Measurements from ENCODE around the gene BCL2A1. TPM values are rescaled to one million over a fixed set of nuclear protein-coding genes. Genes with fewer than 3 reads are reported as not detected.

Gene BCL2A1
- polyA plus RNA-seq, 4 donors = 2.0 to 6.7 (median 3.8) TPM

DNA sequence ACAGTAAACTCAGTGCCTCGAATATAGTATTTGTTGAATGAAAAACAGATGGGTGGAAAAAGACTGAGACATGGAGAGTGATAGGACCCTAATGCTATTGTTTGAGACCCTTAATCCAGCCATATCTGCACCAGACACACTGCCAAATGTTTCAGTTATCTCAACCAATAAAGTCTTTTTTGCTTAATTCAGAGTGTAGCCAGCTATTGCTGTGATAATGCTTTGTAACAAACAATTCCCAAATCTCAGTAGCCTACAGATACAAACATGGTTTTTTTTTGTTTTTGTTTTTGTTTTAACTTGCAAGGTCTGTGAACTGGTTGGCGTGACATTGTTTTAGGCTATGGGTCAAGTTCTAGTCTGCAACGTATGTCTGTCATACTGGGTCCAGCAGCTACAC, 17.0 kb upstream of the BCL2A1 start:
- Histone ChIP-seq H3K27me3 (ENCODE audit: control insufficient read depth in 3 of 3, insufficient read depth in 3 of 3, low read length in 3 of 3) (no peaks in the 10 kb centered on the region), H3K4me1 (ENCODE audit: control insufficient read depth in 3 of 3, insufficient read depth in 2 of 3, low read depth in 1 of 3, low read length in 2 of 3) (peaks cover 0 to 18% (median 1%) of the 10 kb centered on the region in 3 donors), H3K36me3 (ENCODE audit: control insufficient read depth in 3 of 3, insufficient read depth in 2 of 3, low read depth in 1 of 3, low read length in 3 of 3) (no peaks in the 10 kb centered on the region), H3K9me3 (ENCODE audit: control insufficient read depth in 2 of 2, insufficient read depth in 1 of 2, low read depth in 1 of 2, low read length in 1 of 2) (no peaks in the 10 kb centered on the region), H3K27ac (ENCODE audit: low read depth in 1 of 3, low read length in 2 of 3) (peak overlapping the region in 1 of 3 donors; percentile 66), H3K4me3 (ENCODE audit: low read depth in 1 of 3, low read length in 3 of 3) (no peak overlapping the region)
- DNase-seq (no peak), FAIRE-seq (no peak)
- WGBS, 3 donors = 83 to 89% (median 84%) methylated on average over 3 of the region's 3 CpGs

DNA sequence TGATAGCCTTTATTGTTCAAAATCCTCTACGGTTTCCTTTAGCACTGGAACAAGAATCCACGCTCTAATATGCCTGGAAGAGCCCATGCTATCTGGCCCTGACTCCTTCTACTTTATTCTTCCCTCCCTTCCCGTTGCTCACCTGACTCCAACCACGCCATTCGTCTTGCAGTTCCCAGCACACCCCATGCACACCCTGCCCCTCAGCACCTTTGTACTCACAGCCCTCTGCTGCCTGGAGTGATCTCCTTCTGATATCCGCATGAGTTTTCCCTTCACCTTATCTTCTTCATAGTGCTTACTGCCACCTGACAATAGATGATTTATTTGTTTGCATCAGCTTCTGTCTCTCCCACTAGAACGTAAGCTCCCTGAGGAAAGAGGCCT, 16.6 kb upstream of the BCL2A1 start:
- Histone ChIP-seq H3K4me3 (ENCODE audit: low read depth in 1 of 3, low read length in 3 of 3) (no peak overlapping the region), H3K36me3 (ENCODE audit: control insufficient read depth in 3 of 3, insufficient read depth in 2 of 3, low read depth in 1 of 3, low read length in 3 of 3) (no peaks in the 10 kb centered on the region), H3K27me3 (ENCODE audit: control insufficient read depth in 3 of 3, insufficient read depth in 3 of 3, low read length in 3 of 3) (no peaks in the 10 kb centered on the region), H3K27ac (ENCODE audit: low read depth in 1 of 3, low read length in 2 of 3) (peak overlapping the region in 1 of 3 donors; percentile 66), H3K9me3 (ENCODE audit: control insufficient read depth in 2 of 2, insufficient read depth in 1 of 2, low read depth in 1 of 2, low read length in 1 of 2) (no peaks in the 10 kb centered on the region), H3K4me1 (ENCODE audit: control insufficient read depth in 3 of 3, insufficient read depth in 2 of 3, low read depth in 1 of 3, low read length in 2 of 3) (peaks cover 0 to 18% (median 1%) of the 10 kb centered on the region in 3 donors)
- 21 to 63% (median 43%) methylated on average over 7 of the region's 7 CpGs for WGBS, 3 donors
- DNase-seq (peak; percentile 84 to 91), FAIRE-seq (no peak)

DNA sequence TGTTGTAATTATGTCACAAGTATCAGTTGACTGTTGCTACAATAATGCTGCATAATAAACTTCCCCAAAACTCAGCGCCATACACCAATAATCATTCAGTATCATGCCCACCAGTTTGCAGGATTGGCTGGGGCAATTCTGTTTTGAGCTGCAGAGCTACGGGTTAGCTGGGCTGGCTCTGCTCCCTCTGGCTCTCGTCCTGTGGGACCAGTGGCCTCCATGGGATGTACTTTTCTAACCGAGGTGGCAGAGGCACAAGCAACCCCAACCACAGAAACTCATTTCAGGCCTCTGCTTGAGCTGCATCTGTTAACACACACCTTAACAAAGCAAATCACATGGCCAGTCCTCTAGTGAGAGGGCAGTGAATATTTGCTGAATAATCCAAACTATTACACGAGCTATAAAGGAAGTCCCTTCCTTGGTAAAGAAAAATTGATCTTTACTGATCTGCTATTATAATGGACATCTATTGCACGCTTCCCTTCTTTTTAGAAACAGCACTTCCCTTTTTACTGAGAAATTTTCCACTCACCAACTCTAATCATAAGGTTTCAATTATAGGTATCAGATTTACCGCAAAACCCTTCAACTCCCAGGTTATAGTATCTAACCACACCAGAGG, 10.9 kb upstream of the BCL2A1 start:
- Histone ChIP-seq H3K4me3 (ENCODE audit: low read depth in 1 of 3, low read length in 3 of 3) (no peak overlapping the region), H3K27me3 (ENCODE audit: control insufficient read depth in 3 of 3, insufficient read depth in 3 of 3, low read length in 3 of 3) (no peaks in the 10 kb centered on the region), H3K27ac (ENCODE audit: low read depth in 1 of 3, low read length in 2 of 3) (peak overlapping the region in 1 of 3 donors; percentile 46), H3K9me3 (ENCODE audit: control insufficient read depth in 2 of 2, insufficient read depth in 1 of 2, low read depth in 1 of 2, low read length in 1 of 2) (no peaks in the 10 kb centered on the region), H3K4me1 (ENCODE audit: control insufficient read depth in 3 of 3, insufficient read depth in 2 of 3, low read depth in 1 of 3, low read length in 2 of 3) (peaks cover 0 to 22% (median 2%) of the 10 kb centered on the region in 3 donors), H3K36me3 (ENCODE audit: control insufficient read depth in 3 of 3, insufficient read depth in 2 of 3, low read depth in 1 of 3, low read length in 3 of 3) (no peaks in the 10 kb centered on the region)
- WGBS, 3 donors = 59 to 90% (median 68%) methylated on average over 7 of the region's 7 CpGs
- DNase-seq (peak in 1 of 2 donors; percentile 15), FAIRE-seq (no peak)

DNA sequence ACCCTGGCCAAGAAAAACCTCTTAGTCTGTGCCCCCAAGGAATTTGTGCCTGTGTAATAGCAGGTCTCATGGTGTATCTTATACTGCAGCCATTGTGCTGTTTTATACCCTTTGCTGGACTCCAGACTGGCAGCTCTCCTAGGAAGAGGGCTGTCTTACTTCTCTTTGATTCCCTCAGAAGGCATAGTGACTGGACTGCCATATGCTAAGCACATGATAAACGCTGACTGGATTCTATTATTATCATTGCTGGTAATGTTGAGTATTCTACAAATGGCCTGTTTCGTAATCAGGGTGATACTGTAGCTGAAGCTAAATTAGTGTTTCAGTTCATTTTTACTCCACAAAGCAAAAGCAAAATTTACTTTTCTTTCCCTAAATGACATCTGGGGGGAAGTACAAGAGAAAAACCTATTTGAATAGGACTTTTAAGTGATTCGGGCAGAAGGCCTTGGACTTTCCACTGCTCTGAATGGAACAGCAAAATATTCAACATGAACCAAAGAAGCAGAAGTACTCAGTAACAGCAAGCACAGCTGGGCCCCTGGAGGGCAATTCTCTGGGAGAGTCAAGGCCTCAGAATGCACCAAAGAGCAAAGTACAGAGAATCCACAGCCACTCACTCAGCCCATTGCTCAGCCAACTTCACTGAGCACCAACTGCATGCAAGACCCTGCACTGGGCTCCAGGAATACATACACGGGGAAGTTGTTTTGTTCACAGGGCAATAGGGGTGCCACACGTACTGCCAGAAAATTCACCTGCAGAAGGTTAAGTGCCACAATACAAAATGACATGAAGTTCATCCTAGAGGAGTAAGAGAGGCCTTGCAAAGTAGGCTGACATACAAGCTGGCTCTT, 7.9 kb upstream of the BCL2A1 start:
- WGBS, 3 donors = 29 to 56% (median 34%) methylated on average over 5 of the region's 5 CpGs
- peak; percentile 61 to 86 for DNase-seq
- peak overlapping the region; percentile 35 to 85 (median 48) for H3K27ac ChIP-seq (ENCODE audit: low read depth in 1 of 3, low read length in 2 of 3)

DNA sequence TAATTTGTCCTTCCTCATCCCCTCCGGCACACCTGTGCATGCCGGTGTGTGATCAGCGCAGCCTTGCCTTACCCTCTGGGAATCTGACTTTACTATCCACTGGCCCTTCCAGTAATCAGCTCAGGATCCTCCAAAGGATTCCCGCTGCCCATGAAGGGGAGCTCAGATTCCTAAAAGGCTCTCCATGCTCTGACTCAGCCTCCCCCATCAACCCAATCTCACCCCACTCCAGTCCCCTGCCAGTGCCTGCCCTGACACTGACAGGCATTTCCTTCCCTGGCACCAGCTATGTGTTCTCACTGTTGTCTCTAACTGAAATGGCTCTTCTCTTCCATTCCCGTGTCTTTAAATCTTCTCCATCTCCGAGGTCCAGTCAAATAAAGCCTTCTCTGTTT, 7.3 kb upstream of the BCL2A1 start:
- no peaks in the 10 kb centered on the region for H3K27me3 ChIP-seq (ENCODE audit: control insufficient read depth in 3 of 3, insufficient read depth in 3 of 3, low read length in 3 of 3)
- FAIRE-seq (no peak), DNase-seq (no peak)
- peak overlapping the region; percentile 26 to 85 (median 35) for H3K27ac ChIP-seq (ENCODE audit: low read depth in 1 of 3, low read length in 2 of 3)
- no peaks in the 10 kb centered on the region for H3K36me3 ChIP-seq (ENCODE audit: control insufficient read depth in 3 of 3, insufficient read depth in 2 of 3, low read depth in 1 of 3, low read length in 3 of 3)
- peaks cover 0 to 23% (median 2%) of the 10 kb centered on the region in 3 donors for H3K4me1 ChIP-seq (ENCODE audit: control insufficient read depth in 3 of 3, insufficient read depth in 2 of 3, low read depth in 1 of 3, low read length in 2 of 3)
- WGBS, 3 donors = 81 to 90% (median 83%) methylated on average over 6 of the region's 6 CpGs
- H3K4me3 ChIP-seq (ENCODE audit: low read depth in 1 of 3, low read length in 3 of 3) = no peak overlapping the region
- no peaks in the 10 kb centered on the region for H3K9me3 ChIP-seq (ENCODE audit: control insufficient read depth in 2 of 2, insufficient read depth in 1 of 2, low read depth in 1 of 2, low read length in 1 of 2)

More for the DNA sequence above, 7.9 kb upstream of the BCL2A1 start:
- Histone ChIP-seq H3K4me1 (ENCODE audit: control insufficient read depth in 3 of 3, insufficient read depth in 2 of 3, low read depth in 1 of 3, low read length in 2 of 3) (peaks cover 0 to 23% (median 2%) of the 10 kb centered on the region in 3 donors), H3K9me3 (ENCODE audit: control insufficient read depth in 2 of 2, insufficient read depth in 1 of 2, low read depth in 1 of 2, low read length in 1 of 2) (no peaks in the 10 kb centered on the region), H3K27me3 (ENCODE audit: control insufficient read depth in 3 of 3, insufficient read depth in 3 of 3, low read length in 3 of 3) (no peaks in the 10 kb centered on the region), H3K36me3 (ENCODE audit: control insufficient read depth in 3 of 3, insufficient read depth in 2 of 3, low read depth in 1 of 3, low read length in 3 of 3) (no peaks in the 10 kb centered on the region), H3K4me3 (ENCODE audit: low read depth in 1 of 3, low read length in 3 of 3) (no peak overlapping the region)
- no peak for FAIRE-seq

DNA sequence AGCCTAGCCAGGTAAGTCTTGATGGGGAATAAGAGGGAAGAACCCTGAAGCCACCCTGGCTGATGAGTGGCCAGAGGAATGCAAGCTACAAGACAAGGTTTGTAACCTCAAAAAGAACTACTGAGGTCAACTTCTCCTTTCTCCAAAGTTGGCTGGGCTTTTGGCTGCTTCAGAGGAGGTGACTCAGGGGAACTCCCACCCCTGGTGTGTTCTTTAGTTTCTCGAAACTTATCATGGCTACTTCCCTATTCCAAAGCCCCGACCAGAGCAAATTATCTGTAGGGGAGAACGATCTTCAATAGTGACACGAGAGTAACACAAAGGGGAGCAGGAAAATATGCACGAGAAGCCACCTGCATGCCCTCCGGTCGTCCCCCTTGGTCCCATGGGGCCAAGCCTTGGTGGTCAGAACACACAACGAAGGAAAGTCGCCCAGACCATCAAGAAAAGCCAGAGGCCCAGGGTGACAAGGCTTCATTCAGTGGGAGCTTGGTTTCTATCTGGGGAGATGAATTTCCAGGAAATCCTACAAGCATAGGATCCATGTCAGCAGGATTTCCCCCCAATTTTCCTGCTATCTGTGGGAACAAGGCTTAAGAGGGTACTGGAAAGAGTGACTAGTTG, 6.5 kb upstream of the BCL2A1 start:
- Histone ChIP-seq H3K27ac (ENCODE audit: low read depth in 1 of 3, low read length in 2 of 3) (peak overlapping the region in 2 of 3 donors; percentile 26 to 85), H3K9me3 (ENCODE audit: control insufficient read depth in 2 of 2, insufficient read depth in 1 of 2, low read depth in 1 of 2, low read length in 1 of 2) (no peaks in the 10 kb centered on the region), H3K36me3 (ENCODE audit: control insufficient read depth in 3 of 3, insufficient read depth in 2 of 3, low read depth in 1 of 3, low read length in 3 of 3) (no peaks in the 10 kb centered on the region), H3K4me3 (ENCODE audit: low read depth in 1 of 3, low read length in 3 of 3) (no peak overlapping the region), H3K27me3 (ENCODE audit: control insufficient read depth in 3 of 3, insufficient read depth in 3 of 3, low read length in 3 of 3) (no peaks in the 10 kb centered on the region), H3K4me1 (ENCODE audit: control insufficient read depth in 3 of 3, insufficient read depth in 2 of 3, low read depth in 1 of 3, low read length in 2 of 3) (peaks cover 0 to 23% (median 2%) of the 10 kb centered on the region in 3 donors)
- 80 to 93% (median 88%) methylated on average over 9 of the region's 9 CpGs for WGBS, 3 donors
- no peak for DNase-seq
- FAIRE-seq = no peak

DNA sequence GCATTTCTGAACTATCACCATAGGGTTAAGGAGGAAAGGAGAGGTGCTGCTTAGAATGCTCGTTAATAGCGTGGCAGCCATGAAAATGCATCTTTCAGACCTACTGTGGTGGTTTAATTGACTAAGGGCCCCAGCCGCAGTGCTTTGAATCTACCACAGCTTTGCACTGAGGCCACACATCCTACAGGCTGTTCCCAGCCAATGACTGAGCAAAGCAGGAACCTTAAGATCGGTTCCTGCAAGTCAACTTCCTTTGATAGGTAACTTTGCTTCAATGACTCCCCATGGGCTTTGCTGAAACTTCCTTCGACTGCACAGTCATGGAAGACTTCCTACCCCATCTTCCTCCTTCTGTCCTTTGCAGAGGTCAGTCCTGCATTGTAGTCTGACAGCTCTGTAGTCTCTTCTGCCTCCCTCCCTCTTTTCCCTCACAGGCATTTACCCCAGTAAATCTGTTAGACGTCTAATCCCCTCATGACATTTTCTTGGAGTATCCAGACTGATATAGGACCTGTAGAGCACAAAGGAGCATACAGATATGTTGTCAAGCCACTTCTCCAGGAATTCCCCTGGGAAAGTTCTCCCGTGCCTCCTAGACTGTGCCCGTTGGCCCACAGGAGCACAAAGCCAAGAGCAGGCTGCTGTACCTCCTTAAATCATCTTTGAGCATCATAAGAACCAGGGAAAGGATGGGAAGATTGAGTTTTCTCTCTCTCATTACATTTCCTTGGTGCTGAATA, 2.6 kb upstream of the BCL2A1 start:
- H3K36me3 ChIP-seq (ENCODE audit: control insufficient read depth in 3 of 3, insufficient read depth in 2 of 3, low read depth in 1 of 3, low read length in 3 of 3) = no peaks in the 10 kb centered on the region
- H3K4me3 ChIP-seq (ENCODE audit: low read depth in 1 of 3, low read length in 3 of 3) = no peak overlapping the region
- no peak overlapping the region for H3K27ac ChIP-seq (ENCODE audit: low read depth in 1 of 3, low read length in 2 of 3)
- 62 to 74% (median 67%) methylated on average over 8 of the region's 8 CpGs for WGBS, 3 donors
- DNase-seq = no peak
- no peaks in the 10 kb centered on the region for H3K27me3 ChIP-seq (ENCODE audit: control insufficient read depth in 3 of 3, insufficient read depth in 3 of 3, low read length in 3 of 3)
- no peaks in the 10 kb centered on the region for H3K9me3 ChIP-seq (ENCODE audit: control insufficient read depth in 2 of 2, insufficient read depth in 1 of 2, low read depth in 1 of 2, low read length in 1 of 2)
- no peak for FAIRE-seq
- peaks cover 0 to 18% (median 0%) of the 10 kb centered on the region in 3 donors for H3K4me1 ChIP-seq (ENCODE audit: control insufficient read depth in 3 of 3, insufficient read depth in 2 of 3, low read depth in 1 of 3, low read length in 2 of 3)

DNA sequence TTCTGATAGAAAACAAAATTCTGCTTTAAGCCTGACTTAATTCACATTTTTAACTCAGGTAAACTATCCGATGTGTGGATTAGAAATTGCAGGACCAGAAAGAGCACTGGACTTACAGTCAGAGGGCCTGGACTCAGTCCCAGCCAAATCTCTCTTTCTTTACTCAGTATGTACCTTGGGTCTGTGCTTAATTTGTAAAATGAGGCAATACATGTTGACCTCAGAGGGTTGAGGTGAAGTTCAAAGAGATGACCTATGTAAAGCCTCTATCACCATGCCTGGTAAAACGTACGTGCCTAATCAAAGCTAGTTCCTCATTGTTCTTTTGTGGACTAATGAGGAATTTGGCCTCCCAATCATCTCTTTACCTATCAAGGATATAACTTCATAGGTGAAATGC, 1.9 kb upstream of the BCL2A1 start:
- WGBS, 3 donors = 52 to 68% (median 58%) methylated on average over 3 of the region's 3 CpGs
- Histone ChIP-seq H3K4me3 (ENCODE audit: low read depth in 1 of 3, low read length in 3 of 3) (no peak overlapping the region), H3K36me3 (ENCODE audit: control insufficient read depth in 3 of 3, insufficient read depth in 2 of 3, low read depth in 1 of 3, low read length in 3 of 3) (no peaks in the 10 kb centered on the region), H3K9me3 (ENCODE audit: control insufficient read depth in 2 of 2, insufficient read depth in 1 of 2, low read depth in 1 of 2, low read length in 1 of 2) (no peaks in the 10 kb centered on the region), H3K4me1 (ENCODE audit: control insufficient read depth in 3 of 3, insufficient read depth in 2 of 3, low read depth in 1 of 3, low read length in 2 of 3) (peaks cover 0 to 10% (median 0%) of the 10 kb centered on the region in 3 donors), H3K27me3 (ENCODE audit: control insufficient read depth in 3 of 3, insufficient read depth in 3 of 3, low read length in 3 of 3) (no peaks in the 10 kb centered on the region), H3K27ac (ENCODE audit: low read depth in 1 of 3, low read length in 2 of 3) (no peak overlapping the region)
- FAIRE-seq (no peak), DNase-seq (no peak)

Data from small intestine (tissue), 7 donors.